Activated CD4-positive, CD25-positive, alpha-beta regulatory T cell treated with anti-CD3 and anti-CD28 coated beads, Interleukin-2, amount 50 U/mL, for 72 hours (primary cell): Measurements from ENCODE around the gene C1orf185.
"Not testable (repeated sequence)": the region's sequence is repeated elsewhere in the genome, so short reads cannot be mapped to it uniquely, and the experiment has no call there.

Experiments
- DNase-seq: peaks from one replicate; pipeline ENCODE4 v3.0.0; 2021

The C1orf185 gene

DNA sequence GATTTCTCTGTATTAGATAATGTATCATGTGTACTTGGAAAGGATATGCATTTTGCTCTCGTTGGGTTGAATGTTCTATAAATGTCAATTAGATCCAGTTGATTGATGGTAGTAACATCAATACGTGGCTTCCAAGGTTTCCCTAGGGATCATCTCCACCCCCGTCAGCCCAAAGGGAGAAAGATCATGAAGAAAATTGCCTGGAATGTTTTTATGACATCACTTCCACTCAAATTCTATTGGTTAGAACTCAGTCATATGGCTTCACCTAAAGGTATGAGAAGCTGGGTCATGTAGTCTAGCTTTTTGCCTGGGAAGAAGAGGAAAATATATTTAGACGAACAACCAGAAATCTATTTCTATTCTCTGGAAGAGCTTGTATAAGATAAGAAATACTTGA lies at the start of gene C1orf185:
Gene C1orf185 (plus strand): TSS at position 253 of the 400 bp plus-strand sequence. CDS start 6 bp downstream, at position 259.
- DNase-seq, result no peak

DNA sequence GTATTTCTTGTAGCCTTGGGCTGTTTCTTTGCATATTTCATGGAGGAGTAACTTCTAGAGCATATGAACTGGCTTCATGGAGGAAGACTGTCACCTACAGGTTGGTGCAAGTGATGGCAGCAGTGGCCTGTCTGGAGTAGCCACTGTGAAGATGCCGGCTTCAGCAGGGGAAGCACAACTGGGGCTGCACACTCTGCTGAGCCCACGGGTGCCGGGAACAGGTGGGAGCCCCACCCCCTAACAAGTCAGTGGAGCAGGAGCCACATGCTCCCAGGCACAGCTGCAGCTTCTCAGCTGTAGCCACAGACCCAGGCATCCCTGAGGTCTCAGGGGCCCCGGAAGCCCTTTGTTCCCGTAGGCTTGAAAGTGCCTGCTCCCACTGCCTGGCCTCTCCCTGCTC lies 43.2 kb upstream of the C1orf185 start:
- DNase-seq, result no peak

DNA sequence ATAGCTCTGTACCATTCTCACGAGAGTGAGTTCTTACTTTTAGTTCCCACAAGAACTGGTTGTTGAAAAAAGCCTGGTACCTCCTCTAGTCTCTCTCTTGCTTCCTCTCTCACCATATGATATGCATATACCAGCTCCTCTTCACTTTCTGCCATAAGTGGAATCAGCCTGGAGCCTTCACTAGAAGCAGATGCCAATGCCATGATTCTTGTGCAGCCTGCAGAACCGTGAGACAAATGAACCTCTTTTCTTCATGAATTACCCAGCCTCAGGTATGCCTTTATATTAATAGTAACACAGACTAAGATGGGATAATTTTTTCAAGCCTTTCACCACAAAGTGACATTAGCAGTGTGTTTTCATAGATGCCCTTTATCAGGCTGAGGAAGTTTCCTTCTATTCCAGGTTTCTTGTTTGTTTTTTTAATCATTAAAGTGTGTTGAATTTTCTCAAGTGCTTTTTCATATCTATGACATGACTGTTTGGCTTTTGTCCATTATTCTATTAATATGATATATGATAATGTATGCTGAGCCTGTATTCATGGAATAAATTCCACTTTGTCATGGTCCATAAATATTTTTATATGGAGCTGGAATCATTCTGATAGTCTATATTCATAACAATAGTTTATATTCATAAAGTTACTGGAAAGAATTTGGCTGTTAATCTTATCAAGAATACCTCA lies 40.7 kb upstream of the C1orf185 start:
- DNase-seq, result no peak

DNA sequence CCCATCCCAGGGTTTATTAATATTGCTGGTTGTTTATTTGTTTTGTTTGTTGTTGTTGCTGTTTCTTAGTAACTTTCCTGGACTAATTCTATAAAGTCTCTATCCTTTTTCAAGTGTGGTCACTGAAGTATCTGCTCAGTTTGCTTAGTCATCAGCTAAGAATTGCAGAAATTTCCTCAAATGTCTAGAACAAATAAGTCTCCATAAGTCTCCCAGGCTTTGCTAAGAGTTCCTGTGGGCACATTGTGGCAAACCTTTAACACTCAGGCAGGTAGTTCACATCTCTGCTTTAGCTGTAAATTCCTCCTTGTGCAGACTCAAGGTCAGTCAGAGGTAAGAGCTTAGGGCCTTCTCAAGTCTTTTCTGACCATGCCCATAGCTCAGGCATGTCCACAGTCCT lies 38.9 kb upstream of the C1orf185 start:
- no peak for DNase-seq

DNA sequence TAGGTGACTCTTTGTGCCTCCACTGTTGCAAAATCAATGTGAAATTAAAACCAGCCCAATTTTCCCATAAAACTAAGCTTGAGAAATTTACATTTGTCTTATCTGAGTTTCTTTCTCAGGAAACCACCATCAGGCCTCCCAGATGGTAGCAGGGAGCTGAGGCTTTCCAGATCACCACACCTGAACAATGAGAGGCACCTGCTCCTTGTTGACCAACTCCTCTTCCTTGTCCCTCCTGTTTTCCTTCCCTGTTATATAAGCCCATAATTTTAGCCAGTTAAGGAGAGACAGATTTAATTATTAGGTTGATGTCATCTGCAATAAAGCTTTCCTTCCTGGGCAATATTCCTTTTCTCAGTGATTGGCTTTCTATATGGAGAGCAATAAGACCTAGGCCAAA lies 32.0 kb upstream of the C1orf185 start:
- DNase-seq, result no peak

DNA sequence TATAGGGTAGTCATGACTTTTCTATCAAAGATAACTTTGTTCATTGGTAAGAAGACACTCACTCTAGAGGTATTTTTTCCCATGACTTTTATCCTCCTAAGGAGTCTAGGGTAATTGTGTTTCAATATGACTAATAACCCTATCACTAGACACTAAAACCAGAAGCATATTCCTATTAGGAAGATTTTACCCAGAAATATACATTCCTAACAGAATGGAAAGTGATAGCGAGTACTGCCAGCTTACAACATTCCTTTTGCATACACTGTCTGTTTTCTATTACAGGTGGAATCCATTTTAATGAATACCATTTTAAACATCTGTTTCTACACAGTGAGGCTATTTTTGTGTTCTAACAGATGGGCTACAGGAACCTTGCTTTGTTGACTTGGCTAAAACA lies 31.4 kb upstream of the C1orf185 start:
- DNase-seq, result no peak

DNA sequence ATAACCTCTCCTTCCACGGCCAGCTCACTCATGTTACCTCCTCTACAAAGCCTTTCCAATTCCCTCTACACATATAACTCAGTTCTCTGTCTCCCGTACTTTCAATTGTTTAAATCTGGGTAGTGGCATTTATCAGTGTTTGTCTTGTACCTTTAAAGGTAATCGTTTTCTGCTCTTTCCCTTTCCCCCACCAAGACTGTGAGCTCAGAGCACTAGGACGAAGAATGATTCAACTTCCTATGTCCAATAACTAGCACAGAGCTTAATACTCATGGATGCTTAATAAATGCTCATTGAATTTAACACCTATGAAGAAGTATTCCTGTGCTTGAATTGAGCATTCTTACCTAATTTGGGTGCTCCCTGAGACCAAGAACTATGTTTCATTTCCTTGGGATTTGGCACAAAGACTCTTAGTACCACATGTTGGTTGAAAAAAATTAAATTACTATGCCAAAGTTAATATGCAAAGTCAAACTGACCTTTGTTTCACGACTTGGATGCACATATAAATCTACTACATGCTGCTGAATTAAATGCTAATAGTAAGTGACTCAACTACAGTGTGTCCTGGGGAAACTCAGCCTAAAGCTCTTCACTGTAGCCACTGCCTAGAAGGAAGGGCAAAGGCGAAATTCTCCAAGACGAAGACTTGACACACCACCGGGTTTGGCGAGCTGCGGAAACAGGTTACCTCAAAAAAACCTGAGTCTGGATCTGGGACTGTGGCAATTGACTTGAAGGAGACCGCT lies 30.6 kb upstream of the C1orf185 start:
- no peak for DNase-seq

DNA sequence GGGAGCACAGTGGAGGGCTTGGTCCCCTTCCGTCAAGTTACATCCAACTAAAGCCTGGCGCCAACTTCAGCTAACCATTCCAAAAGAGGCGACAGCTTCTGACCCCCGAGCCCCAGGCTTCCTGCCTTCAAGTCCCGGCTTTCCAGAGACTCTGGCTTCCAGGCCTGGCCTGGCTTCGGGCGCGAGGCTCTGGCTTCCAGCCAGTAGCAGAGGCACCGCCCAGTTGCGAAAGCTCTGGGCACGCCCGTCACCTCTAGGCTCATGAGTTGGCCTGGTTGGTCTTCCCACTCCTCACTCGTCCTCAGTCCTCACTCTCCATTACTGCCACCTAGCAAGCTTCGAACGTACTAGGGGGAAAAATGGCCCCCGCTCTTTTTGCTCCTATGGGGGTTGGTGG lies 30.0 kb upstream of the C1orf185 start:
- no peak for DNase-seq

DNA sequence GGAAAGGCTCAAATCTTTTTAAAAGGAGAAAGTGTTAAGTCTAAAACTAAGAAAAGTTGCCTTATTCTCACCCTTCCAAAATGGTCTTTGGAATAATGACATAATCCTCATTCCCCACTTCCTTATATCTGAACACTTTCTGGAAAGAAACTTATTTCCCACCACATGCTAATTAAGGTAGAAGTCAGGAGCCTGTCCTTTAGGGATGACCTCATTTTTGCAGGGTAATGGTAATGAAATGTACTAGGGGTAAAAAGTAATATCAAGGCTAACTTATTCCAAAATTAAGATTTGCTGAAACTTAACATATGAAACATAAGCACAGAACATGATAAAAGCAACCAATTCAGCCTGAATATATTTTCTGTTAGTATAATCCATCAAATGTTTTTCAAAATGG lies 29.4 kb upstream of the C1orf185 start:
- no peak for DNase-seq

DNA sequence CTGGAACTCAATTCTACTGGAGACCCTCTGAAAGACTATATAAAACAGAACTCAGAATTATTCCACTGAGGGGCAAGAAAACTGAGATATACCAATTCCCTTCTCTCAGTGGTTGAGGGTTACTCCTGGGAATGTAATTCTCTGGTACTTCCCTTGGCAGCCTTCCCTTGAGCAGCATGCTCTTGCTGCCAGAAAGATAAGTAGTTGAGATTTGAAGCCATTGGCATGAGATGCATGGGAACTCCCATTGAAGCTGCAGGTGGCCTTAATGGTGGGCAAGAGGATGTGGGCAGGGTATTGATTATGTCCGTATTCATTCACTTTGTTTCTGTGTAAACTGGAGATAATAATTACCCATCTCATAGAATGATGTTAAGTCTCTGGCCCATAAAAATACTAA lies 28.6 kb upstream of the C1orf185 start:
- no peak for DNase-seq

DNA sequence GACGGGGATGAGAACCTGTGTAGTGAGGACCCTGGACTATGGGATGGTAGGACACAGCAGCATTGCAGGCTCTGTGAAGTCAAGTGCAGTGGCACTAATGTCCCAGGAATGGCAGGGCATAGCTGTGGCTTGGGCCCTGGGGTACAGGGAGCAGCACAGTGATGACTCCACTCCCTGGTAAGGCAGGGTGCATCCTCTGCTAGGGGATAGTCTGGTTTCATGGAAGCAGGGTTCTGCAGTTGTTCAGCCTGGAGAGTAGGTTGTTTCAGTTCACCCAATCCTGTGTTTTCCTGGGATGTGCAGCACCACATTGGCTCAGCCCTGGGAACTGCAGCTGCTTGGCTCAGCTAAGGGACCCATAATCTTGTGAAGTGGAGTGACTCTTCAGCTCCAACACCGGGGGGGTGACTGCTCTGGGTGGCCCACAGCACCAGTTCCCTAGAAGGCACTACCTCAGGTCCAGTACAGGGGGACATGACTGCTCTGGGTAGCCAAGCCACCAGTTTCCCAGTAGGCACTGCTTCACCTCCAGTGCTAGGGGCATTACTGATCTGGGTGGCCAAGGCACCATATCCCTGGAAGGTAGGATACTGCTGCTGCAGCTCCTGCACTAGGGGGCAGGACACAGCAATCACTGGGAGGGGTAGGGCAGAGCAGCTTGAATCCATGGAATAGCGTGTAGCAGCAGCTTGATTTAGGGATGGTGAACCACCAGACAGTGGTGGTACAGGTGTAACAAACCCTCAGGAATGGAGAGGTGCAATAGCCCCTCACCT lies 15.3 kb upstream of the C1orf185 start:
- DNase-seq, result no peak

DNA sequence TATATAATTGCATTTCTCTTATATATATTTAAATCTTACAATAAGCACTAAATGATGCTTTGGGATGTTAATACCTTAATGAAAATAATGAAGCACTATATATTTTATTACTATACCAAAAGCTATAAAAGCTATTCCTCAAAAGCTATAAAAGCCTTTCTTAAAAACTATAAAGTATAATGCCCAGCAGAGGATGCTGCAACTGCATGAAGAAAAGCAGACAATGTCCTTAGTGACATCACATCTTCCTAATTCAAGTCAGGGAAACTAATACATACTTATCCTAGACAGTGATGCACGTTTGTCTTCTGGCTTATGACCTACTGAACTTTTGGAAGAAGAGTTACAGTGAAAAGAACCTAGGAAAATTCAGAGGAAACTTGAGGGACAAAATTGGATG lies 13.6 kb upstream of the C1orf185 start:
- DNase-seq, result no peak

DNA sequence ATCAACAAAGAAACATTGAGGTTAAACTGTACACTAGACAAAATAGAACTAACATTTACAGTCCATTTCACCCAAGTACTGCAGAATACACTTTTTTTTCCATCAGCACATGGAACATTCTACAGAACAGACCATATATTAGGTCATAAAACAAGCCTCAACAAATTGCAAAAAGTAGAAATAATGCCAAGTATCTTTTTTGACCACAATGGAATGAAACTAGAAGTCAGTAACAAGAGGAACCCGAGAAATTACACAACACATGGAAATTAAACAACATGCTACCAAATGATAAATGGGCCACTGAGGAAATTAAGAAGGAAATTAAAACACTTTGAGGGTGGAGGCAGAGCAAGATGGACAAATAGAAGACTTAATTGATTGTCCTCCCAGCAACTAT lies 8.4 kb upstream of the C1orf185 start:
- no peak for DNase-seq

DNA sequence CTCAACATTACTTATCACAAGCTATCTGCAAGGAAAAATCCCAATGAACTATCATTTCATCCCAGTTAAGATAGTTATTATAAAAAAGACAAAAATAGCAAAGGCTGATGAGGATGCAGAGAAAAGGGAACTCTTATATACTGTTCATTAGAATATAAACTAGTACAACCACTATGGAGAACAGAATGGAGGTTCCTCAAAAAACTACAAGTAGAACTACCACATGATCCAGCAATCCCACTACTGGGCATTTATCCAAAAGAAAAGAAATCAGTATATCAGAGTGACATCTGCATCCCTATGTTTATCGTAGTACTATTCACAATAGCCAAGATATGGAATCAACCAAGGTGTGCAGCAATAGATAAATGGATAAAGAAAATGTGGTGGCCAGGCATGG lies 4.9 kb upstream of the C1orf185 start:
- DNase-seq, result no peak

DNA sequence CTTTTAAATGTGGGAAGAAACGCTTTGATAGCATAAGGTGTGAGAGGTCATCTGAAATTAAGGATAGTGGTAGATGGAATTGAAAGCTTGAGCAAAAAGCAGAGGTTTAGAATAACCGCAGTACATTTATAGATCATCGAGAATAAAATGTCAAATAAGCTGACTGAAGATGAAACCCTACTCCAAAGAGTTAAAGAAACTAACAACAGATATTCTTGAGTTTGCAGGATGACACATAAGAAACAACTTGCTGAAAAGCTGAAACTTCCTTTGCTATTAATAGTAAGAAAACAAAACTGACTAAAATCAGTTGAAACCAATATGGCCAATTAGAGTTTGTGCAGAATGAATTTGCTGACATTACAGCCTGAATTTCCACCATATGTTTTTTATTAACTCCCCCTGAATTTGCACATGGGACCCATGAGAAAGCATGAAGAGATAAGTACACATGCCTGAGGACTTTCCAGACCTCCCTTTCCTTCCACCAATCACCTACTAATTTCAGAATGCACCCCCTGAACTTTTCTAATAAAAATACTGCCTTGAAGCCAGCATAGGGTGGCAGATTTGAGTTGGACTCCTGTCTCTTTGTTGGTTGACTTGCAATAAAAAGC lies 1.7 kb upstream of the C1orf185 start:
- no peak for DNase-seq

DNA sequence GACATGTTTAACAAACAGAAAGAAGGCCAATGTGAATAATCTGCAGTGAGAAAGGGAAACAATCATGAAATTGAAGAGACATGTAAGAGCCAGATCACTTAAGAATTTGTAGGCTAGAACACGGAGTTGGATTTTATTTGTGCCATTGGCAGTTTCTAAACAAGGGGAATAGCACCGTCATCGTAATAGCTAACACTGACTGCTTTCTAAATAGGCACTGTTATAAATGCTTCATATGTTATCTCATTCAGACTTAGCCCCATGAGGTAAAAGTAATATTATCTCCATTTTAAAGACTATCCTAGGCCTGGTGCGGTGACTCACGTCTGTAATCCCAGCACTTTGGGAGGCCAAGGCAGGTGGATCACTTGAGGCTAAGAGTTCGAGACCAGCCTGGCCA lies 12.1 kb downstream of the C1orf185 start:
- no peak for DNase-seq

DNA sequence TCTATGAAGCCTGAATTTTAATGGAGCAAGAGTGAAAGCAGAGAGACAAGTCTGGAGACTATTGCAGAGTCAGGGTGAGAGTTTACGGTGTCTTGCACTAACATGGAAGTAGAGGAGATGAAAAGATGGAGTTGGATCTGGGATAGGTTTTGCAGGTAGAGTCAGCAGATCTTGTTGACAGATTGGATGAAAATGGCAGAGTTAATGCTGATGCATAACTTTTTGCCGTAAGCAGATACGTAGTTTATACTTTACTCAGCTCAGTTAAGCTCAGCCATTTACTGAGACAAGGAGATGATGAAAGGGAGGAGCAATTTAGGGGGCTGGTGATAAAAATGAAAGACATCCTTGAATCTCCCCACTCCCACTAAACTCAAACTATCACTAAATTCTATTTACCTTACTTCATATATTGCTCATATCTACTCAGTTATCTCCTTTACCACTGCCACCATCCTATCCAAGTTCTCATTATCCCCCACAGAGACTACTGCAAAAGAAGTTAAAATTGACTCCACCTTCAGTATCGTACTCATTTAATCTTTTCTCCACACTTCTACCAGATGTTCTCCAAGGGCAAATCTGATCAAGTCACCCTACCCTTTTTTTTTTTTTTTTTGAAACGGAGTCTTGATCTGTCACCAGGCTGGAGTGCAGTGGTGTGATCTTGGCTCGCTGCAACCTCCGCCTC lies 13.8 kb downstream of the C1orf185 start:
- no peak for DNase-seq

DNA sequence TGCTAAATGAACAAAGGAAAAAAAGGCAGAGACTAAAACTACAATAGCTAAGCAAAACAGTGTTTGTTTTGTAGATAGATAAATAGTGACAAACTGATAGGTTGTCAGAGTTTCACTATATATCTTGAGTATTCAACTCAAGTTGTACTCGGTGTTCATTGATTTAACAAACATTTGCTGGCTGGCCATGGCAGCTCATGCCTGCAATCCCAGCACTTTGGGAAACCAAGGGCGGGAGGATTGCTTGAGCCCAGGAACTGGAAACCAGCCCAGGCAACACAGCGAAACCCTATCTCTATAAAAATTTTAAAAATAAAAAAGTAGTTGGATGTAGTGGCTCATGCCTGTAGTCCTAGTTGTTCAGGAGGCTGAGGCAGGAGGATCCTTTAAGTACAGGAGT lies 17.3 kb downstream of the C1orf185 start:
- DNase-seq, result no peak

DNA sequence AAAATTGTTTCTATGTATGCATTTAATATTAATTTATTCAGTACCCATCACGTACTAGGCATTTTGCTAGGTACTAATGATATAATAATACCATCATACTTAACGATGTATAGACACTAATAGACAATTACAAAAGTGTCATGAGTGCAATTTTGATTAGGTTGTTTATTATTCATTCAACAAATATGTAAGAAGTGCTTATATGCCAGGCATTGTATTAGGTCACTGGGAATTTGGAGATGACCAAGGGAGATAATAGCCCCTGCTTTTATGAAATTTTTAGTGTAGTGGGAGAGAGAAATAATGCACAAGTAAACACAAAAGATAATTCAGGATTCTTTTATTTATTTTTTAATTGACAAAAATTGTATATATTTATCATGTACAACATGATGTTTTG lies 18.6 kb downstream of the C1orf185 start:
- DNase-seq, result no peak

DNA sequence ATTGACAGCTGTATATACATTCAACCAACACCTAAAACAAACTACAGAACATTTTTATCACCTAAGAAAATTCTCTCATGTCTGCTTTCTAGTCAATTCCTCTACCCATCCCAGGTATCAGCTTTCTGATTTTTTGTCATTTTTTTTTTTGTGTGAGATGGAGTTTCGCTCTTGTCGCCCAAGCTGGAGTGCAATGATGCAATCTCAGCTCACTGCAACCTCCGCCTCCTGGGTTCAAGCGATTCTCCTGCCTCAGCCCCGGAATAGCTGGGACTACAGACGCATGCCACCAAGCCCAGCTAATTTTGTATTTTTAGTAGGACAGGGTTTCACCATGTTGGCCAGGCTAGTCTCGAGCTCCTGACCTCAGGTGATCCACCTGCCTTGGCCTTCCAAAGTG lies 25.1 kb downstream of the C1orf185 start:
- DNase-seq, result not testable (repeated sequence)

DNA sequence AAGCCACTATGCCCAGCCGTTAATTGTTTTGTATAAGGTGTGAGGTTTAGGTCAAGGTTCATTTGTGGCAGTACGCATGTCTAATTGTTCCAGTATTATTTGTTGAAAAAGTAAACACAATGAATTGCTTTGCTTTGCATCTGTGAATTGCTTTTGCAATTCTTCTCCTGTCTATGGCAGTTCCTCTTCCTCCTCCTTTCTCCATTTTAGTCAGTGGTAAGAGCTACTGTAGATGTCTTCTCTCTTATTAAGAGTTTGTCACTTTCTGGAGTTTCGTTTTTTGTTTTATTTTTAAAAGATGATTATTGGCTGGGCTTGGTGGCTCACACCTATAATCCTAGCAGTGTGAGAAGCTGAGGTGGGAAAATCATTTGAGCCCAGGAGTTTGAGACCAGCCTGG lies 29.2 kb downstream of the C1orf185 start:
- DNase-seq, result no peak

DNA sequence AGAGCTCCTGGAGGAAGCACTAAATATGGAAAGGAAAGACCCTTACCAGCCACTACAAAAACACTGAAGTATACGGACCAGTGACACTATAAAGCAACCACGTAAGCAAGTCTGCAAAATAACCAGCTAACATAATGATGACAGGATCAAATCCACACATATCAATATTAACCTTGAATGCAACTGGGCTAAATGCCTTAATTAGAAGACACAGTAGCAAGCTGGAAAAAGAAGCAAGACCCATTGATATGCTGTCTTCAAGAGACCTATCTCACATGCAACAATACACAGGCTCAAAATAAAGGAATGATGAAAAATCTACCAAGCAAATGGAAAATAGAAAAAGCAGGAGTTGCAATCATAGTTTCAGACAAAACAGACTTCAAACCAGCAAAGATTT lies 31.0 kb downstream of the C1orf185 start:
- DNase-seq, result no peak

DNA sequence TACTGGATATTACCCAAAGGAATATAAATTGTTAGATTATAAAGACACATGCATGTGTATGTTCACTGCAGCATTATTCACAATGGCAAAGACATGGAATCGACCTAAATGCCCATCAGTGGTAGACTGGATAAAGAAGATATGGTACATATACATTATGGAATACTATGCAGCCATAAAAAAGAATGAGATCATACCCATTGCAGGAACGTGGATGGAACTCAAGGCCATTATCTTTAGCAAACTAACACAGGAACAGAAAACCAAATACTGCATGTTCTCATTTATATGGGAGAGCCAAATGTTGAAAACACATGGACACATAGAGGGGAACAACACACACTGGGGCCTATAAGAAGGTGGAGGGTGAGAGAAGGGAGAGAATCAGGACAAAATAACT lies 35.7 kb downstream of the C1orf185 start:
- not testable (repeated sequence) for DNase-seq
